Astrocyte of the hippocampus (primary cell): ENCODE results near the gene PRMT1.

Experiments used
- DNase-seq: peaks from one replicate; pipeline ENCODE4 v3.0.0; 2011; ENCODE audit warnings: low read depth, low spot score

PRMT1 gene

DNA sequence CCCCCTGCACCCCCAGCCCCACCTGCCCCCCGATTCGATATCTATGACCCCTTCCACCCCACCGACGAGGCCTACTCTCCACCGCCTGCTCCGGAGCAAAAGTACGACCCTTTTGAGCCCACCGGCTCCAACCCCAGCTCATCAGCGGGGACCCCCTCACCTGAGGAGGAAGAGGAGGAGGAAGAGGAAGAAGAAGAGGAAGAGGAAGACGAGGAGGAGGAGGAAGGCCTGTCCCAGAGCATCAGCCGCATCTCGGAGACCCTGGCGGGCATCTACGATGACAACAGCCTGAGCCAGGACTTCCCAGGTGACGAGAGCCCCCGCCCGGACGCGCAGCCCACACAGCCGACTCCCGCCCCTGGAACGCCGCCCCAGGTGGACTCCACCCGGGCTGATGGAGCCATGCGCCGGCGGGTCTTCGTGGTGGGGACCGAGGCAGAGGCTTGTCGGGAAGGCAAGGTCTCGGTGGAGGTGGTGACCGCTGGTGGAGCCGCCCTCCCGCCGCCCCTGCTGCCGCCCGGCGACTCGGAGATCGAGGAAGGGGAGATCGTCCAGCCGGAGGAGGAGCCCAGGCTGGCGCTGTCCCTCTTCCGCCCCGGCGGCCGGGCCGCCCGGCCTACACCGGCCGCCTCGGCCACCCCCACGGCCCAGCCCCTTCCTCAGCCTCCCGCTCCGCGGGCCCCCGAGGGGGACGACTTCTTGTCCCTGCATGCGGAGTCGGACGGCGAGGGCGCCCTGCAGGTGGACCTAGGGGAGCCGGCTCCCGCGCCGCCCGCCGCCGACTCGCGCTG lies 25.8 kb upstream of the PRMT1 start:
- DNase-seq = no peak

DNA sequence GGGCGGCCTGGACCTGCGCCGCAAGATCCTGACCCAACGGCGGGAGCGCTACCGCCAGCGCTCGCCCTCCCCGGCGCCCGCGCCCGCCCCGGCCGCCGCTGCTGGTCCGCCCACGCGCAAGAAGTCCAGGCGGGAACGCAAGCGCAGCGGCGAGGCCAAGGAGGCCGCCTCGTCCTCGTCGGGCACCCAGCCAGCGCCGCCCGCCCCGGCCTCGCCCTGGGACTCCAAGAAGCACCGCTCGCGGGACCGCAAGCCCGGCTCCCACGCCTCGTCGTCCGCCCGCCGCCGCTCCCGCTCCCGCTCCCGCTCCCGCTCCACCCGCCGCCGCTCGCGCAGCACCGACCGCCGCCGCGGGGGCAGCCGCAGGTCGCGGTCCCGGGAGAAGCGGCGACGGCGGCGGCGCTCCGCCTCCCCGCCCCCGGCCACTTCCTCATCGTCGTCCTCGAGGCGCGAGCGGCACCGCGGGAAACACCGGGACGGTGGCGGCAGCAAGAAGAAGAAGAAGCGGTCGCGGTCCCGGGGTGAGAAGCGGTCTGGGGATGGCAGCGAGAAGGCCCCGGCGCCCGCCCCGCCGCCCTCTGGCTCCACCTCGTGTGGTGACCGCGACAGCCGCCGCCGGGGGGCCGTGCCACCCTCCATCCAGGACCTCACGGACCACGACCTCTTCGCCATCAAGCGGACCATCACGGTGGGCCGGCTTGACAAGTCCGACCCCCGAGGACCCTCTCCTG lies 25.1 kb upstream of the PRMT1 start:
- DNase-seq = no peak

DNA sequence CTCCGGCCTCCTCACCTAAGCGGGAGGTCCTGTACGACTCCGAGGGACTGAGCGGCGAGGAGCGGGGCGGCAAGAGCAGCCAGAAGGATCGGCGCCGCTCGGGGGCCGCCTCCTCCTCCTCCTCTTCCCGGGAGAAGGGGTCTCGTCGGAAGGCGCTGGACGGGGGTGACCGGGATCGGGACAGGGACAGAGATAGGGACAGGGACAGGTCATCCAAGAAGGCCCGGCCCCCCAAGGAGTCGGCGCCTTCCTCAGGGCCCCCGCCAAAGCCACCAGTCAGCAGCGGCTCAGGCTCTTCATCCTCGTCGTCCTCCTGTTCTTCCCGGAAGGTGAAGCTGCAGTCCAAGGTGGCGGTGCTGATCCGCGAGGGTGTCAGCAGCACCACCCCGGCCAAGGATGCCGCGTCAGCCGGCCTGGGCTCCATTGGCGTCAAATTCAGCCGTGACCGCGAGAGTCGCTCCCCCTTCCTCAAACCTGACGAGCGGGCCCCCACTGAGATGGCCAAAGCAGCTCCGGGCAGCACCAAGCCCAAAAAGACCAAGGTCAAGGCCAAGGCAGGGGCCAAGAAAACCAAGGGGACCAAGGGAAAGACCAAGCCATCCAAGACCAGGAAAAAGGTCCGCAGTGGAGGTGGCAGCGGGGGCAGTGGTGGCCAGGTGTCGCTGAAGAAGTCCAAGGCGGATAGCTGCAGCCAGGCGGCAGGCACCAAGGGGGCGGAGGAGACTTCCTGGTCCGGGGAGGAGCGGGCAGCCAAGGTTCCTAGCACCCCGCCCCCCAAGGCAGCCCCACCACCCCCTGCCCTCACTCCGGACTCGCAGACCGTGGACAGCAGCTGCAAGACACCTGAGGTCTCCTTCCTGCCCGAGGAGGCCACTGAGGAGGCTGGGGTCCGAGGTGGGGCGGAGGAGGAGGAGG lies 24.3 kb upstream of the PRMT1 start:
- no peak for DNase-seq

DNA sequence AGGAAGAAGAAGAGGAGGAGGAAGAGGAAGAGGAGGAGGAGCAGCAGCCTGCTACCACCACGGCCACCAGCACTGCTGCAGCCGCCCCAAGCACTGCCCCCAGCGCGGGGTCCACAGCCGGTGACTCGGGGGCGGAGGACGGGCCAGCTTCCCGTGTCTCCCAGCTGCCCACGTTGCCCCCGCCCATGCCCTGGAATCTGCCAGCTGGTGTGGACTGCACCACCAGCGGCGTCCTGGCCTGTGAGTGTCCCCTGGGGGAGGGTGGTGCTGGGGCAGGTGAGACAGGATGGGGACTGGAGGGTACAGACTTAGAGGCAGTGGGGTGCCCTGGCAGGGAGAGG lies 23.6 kb upstream of the PRMT1 start:
- no peak for DNase-seq

DNA sequence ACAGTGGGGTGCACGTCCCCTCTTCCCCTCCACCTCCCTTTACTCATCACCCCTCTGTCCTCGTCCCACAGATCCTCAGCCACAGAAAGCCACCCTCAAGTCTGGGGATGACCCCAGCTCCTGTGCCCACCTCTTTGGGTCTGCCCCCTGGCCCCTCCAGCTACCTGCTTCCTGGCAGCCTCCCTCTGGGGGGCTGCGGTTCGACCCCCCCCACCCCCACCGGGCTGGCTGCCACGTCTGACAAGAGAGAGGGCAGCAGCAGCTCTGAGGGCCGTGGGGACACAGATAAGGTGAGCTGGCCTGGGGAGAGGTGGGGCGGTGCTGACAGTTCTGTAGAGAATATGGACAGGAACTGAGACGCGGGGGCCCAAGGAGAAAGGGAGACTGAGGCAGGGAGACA lies 22.5 kb upstream of the PRMT1 start:
- no peak for DNase-seq

DNA sequence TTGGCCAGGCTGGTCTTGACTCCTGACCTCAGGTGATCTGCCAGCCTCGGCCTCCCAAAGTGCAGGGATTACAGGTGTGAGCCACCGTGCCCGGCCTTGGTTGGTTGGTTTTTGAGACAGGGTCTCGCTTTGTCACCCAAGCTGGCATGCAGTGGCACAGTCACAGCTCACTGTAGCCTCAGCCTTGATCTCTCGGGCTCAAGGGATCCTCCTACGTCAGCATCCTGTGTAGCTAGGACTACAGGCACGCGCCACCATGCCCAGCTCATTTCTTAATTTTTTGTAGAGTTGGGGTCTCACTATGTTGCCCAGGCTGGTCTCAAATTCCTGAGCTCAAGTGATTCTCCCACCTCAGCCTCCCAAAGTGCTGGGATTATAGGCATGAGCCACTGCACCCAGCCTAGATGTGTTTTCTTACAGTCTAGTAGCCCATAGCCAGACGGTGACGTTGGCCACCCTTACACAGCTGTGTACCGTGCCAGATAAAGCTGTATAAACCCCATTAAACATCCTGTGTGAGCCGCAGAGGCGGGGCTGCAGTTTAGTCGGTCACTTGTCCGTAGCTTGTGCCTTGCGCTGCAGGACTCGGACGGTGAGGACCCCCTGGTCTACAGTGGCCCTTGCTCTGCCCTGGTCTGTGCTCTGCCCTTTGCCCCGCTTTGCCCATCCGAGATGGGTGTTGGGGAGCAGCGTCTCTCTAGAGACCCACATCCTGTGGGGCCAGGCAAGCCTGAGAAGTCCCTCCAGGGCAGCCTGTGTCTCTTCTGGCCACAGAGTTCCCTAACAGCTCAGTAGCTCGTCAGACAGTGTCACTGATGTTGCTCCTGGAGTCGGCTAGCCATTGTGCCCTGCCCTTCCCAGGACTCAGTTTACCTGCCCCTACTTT lies 21.3 kb upstream of the PRMT1 start:
- DNase-seq = no peak

DNA sequence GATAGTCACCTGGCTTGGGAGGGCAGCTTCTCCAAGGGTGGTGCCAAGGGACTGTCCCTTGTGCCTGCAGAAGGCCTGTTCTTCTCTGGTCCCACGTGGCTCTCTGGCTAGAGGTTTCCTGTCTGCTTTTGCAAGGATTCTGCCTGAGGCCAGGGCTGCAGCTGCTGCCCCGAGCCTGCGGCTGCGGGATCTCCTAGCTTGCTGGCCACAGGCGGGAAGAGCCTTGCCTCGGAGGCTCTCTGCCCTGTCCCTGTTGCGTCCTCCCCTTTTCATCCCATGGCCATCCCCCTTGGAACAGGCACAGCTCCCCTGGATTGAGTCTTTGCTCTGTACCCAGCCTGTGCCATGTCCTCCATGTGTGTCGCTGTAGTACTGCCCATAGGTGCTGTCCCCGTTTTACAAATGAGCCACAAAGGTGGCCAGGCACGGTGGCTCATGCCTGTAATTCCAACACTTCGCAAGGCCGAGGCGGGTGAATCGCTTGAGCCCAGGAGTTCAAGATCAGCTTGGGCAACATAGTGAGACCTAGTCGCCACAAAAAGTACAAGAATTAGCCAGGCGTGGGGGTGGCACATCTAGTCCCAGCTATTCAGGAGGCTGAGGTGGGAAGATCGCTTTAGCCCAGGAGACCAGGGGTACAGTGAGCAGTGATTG lies 20.5 kb upstream of the PRMT1 start:
- no peak for DNase-seq

DNA sequence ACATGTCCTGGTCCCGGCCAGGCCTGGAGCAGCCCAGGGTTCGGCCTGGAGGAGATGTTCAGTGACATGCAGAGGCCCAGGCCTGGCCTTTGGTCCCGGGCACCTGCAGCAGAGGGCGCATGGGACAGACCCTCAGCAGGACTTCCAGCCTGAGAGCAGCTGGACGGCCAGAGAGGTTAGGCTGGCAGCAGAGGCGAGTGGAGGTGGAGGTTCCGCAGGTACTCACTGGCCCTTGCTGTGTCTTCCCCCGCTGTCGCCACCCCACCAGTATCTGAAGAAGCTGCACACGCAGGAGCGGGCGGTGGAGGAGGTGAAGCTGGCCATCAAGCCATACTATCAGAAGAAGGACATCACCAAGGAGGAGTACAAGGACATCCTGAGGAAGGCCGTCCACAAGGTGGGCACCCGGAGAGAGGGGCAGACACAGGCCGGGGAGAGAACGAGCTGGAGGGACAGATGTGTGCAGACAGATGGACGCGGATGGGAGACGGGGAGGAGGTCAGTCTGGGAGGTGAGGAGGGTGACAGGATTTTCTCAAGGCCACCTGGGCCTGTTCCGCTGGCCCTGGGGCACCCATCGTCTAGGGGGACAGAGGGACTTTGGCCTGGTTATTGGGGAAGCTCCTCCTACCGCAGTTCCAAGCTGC lies 19.5 kb upstream of the PRMT1 start:
- DNase-seq = no peak

DNA sequence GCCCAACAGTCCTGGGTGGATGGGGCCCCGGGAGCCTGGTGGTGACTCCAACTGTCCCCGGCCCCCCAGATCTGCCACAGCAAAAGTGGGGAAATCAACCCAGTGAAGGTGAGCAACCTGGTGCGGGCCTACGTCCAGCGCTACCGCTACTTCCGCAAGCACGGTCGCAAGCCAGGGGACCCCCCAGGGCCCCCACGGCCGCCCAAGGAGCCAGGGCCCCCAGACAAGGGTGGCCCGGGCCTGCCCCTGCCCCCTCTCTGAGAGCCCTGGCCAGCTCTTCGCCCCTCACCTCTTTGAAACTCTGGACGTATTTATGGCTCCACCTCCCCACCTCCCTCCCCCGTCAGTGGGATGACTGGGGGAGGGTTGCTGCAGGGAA lies 18.9 kb upstream of the PRMT1 start:
- no peak for DNase-seq

DNA sequence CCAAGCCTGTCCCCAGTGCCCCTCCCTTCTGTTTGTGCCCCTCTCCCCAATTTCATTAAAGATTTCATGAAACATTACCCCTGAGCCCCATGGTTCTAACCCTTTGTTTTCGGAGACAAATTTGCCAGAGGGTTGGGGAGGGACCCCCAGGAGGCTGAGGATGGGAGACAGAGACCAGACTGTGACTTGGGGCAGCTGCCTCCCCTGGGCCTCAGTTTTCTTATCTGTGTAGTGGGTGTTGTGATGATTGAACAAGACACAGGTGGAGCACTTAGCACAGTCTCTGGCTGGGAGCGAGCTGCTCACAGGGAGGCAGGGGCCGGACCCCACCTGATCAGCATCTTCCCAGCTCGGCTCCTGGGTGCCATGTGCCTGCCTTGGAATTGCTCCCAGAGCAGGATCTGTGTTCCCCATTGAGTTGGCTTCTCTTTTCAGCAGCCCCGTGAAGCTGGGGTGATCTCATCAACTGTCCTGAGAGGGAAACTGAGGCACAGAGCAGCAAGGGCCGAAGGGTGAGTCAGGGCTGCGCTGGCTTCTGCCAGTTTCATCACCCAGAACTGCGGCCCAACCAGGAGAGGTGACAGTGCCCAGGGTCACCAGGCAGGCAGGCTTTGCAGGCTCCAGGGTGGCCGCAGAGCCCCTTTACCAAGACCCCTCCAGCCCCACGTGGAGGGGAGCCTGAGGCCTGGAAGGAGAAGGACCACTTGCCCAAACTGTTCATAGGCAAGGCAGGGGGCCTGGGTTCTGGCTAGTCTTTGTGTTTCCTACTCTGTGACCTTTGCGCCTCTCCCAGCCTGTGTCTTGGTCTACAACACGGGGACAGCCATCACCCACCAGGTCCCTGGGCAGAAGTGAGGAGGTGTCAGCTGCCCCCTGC lies 18.3 kb upstream of the PRMT1 start:
- no peak for DNase-seq

DNA sequence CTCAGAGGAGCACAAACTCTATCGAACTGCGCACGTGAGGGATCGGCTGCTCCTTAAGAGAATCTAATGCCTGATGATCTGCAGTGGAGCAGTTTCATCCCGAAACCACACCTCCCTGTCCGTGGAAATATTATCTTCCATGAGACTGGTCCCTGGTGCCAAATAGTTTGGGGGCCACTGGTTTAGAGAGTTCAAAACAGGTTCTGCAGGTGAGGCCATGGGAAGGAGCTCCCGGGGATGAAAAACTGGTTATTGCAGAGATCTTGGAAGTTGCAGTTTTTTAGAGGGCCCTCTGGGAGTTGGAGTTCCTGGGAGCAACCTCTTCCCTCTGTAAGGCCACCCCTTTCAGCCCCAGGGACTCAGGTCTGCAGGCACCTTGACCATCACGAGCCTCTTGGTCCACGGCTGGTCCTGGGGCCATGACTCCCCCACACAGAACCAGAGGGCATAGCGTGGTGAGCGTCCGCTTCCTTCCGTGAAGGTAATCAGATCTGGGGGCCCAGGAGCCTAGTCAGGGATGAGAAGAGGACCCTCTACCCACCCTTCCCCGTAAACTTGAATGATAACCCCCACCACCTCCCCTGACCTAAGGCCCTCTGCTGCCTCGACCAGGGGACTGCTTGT lies 16.6 kb upstream of the PRMT1 start:
- DNase-seq = no peak

DNA sequence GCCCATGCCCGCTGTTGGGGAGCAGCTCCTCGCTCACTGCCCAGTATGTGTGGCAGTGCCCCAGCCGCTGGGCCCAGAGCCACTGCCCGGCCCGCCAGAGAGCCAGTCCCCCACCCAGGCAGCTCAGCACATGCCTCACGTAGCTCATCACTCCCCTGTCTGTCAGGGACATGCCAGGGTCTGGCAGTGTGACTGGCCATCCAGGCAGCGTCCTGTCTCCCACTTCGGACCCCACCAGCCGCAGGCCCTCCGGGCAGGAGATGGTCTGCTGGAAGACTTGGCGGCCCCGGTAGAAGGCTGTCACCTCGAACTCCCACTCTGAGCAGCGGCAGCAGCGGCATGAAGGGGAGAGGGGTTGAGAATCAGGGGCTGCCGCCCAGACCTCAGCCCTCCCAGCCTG lies 15.1 kb upstream of the PRMT1 start:
- no peak for DNase-seq

DNA sequence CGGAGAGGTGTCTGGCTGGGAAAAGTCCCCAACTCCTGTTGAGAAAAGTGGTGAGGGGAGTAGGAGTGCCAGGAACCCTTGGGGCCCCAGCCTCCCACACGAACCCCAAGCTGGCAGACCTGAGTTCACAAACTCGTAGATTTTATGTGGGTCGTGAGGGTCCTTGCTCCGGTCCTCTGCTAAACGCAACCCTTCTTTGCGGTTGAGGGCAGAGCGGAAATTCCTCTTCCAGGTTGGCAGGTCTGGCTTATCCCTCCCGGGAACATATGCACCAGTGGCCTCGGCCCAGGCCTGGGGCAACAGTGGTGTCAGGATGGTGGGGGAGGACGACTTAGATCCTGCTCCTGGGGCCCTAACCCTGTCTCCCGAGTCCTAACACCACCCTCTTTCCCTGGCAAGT lies 13.8 kb upstream of the PRMT1 start:
- no peak for DNase-seq

DNA sequence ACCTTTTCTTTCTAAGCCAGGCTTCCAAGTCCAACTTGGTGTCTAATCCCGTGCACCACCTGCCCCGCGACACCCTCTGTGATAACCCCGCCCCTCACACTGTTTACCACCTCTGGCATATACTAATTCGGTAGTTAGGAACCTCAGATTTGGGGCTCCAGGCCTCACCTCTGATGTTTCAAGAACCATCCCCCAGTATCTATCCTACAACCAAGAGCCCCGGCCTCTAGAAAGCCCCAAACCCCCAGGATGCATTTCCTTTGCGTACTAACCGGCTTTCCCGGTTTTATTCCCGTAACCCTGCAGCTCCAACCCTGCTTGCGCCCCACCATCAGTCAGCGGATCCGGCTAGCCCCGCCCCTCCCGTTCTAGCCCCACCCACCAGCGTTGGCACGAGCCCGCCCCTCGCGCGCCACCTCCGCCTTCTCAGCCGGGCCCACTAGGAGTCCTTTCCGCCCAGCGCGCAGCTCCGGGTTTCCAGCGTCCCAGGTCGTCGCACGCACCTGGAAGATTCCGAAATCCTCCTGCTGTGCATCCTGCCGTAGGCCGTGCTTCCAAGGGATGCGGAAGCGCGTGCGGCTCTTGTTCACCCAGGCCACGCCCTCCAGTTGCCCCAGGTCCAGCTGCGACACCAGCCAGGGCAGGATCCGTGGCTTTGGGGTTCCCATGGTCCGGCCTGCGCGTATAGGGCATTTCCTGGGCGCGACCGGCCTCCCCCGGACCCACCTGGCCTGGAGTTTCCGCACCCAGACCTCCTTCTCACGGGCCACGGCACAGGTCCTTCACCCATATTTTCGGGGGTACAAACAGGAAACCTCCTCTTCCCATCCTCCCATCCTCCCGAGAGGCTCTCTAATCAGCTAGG lies 12.7 kb upstream of the PRMT1 start:
- peak; percentile 90 for DNase-seq

DNA sequence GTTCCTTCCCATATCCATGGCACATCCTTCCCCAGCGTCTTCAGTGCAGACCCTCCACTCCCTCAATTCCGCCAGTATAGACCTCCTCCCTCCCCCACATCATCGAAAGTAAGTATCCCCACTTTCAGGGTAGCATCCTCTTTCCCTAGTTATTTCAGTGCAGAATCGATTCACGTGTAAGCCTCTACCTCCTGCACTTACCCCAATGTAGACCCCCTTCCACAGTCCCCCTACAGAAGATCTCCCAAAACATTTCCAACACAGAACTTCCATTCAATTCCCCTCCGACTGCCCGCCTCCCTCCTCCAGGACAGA lies 12.1 kb upstream of the PRMT1 start:
- DNase-seq = no peak

DNA sequence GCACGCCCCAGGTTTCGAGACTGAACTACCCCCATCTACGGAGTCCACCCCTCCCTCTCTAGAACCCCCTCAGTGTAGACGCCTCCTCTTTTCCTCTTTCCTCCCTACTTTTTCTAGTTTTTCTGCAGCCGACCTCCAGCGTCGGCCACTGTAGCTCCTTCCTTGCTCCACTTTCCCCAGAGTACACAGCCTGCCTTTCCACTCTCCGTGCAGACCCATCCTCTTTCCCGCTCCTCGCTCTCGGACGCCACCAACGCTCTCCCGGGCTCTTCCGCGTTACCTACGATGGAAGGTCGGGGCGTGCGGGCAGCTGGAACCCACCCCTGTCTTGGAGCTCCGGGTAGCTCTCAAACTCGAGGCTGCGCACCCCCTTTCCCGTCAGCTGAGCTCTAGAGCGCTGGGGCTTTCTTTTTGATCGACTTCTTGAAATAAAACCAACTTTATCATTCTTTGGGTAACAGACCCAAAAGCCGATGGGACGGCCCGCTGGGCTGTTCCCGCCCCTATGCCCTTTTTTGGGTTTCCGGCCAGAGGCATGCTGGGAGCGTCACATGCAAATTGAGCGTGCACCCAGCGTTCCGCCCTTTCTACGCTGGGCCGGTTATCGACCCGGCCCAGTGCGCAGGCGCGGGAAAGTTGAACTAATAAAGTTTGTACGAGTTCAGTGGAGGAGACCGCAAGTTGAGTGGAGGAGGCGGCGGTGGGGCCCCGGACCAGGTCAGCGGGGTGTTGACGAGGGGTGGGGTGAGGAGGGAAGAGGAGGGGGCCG lies 11.5 kb upstream of the PRMT1 start, which contains the start of the genes BCL2L12 and IRF3:
Gene BCL2L12 (plus strand): TSS at position 583 of the 769 bp plus-strand sequence. CDS start 760 bp downstream, outside the sequence.
Gene IRF3 (minus strand): TSS at position 507 of the 769 bp plus-strand sequence. CDS start 1,019 bp downstream, outside the sequence.
- DNase-seq = peak; percentile 99

DNA sequence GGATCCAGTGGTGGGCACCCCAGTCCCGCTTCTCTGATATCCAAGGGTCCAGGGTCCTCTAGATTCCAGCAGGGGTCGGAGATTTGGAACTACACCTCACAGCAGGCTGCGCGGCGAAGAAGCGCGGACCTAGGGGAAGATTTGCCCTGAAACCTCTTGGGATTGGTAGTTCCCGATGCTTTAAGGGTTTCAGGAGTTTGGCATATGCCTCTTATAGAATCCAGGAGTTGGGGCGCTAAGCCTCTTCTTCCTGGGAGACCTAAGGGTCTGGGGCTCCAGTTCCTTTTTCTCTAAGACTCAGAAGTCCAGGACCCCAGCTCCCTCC lies 11.0 kb upstream of the PRMT1 start:
- no peak for DNase-seq
